ENCODE data around the gene EIF2B4. TPM values are rescaled to one million over a fixed set of nuclear protein-coding genes. Genes with fewer than 3 reads are reported as not detected.

The EIF2B4 gene
- total and polyA plus RNA-seq, 2 of the 8 experiments (the other 6 are each of a cell fraction or from before 2014, with no cell fraction given): 60.0 to 63.2 TPM

GRCh38 chr2:27377618-27378095, 7.5 kb upstream of the EIF2B4 start:
- Histone ChIP-seq H3K23me2 (ENCODE audit: low read depth, low read length) (peaks cover 7% of the 10 kb centered on the region), H3K9ac (replicated peaks in 1 of 4; ENCODE audit: extremely low read depth in 1 of 4, low read depth in 3 of 4, low read length in 3 of 4) (no peak overlapping the region; a peak in 1 of 7 replicates), H2BK12ac (ENCODE audit: low read depth, low read length) (no peak overlapping the region), H4K8ac (ENCODE audit: extremely low read depth, insufficient read depth, low read length) (peak overlapping the region; percentile 64; the same call in 1 of the 2 replicates), H2BK20ac (ENCODE audit: low read length) (no peak overlapping the region), H3K18ac (ENCODE audit: extremely low read depth, low read length) (no peak overlapping the region), H2AFZ (ENCODE audit: low read length) (no peak overlapping the region), H2BK120ac (replicated peaks; ENCODE audit: low read depth, low read length) (no peak overlapping the region), H3K56ac (replicated peaks; ENCODE audit: insufficient read length, low read depth, low read length) (no peak overlapping the region), H3K79me2 (ENCODE audit: control insufficient read depth in 1 of 2, insufficient read depth in 2 of 2, low read length in 2 of 2) (peaks cover 0 to 12% of the 10 kb centered on the region in 2 experiments; a peak in 2 of 4 replicates), H4K20me1 (replicated peaks in 1 of 2; ENCODE audit: control insufficient read depth in 1 of 2, insufficient read depth in 2 of 2, low read length in 2 of 2) (peaks cover 4 to 16% of the 10 kb centered on the region in 2 experiments), H3K36me3 (ENCODE audit: control insufficient read depth in 2 of 4, insufficient read depth in 4 of 4, low read length in 3 of 4) (peaks cover 38 to 65% (median 54%) of the 10 kb centered on the region in 4 experiments), H3K14ac (ENCODE audit: insufficient read length) (no peak overlapping the region), H3K23ac (ENCODE audit: insufficient read length) (no peak overlapping the region), H2BK5ac (ENCODE audit: low read depth, low read length) (no peak overlapping the region), H2AK5ac (ENCODE audit: low read depth, low read length) (no peak overlapping the region), H2BK15ac (ENCODE audit: low read length) (no peak overlapping the region), H3K4me2 (ENCODE audit: insufficient read depth in 1 of 2, low read depth in 2 of 2, low read length in 2 of 2) (no peak overlapping the region), H3K4me1 (replicated peaks in 1 of 4; ENCODE audit: control insufficient read depth in 3 of 4, insufficient read depth in 4 of 4, low read length in 3 of 4) (peaks cover 0 to 8% (median 2%) of the 10 kb centered on the region in 4 experiments; a peak in 5 of 7 replicates), H3K4ac (replicated peaks; ENCODE audit: insufficient read length, low read depth, low read length) (no peak overlapping the region), H4K5ac (ENCODE audit: insufficient read length, low read depth, low read length) (no peak overlapping the region), H3K79me1 (ENCODE audit: low read depth, low read length) (peaks cover 6% of the 10 kb centered on the region; the same call in 1 of the 2 replicates), H3K27me3 (replicated peaks in 1 of 4; ENCODE audit: control insufficient read depth in 3 of 4, extremely low read depth in 1 of 4, insufficient read depth in 3 of 4, low read length in 3 of 4) (no peaks in the 10 kb centered on the region), H4K91ac (replicated peaks; ENCODE audit: insufficient read length, low read length) (no peak overlapping the region), H3K4me3 (ENCODE audit: extremely low read depth in 1 of 4, insufficient read depth in 2 of 4, low read depth in 3 of 4, low read length in 4 of 4) (no peak overlapping the region), H3K27ac (ENCODE audit: low read depth, low read length) (no peak overlapping the region), H3K9me3 (ENCODE audit: insufficient read depth in 2 of 2, low read depth in 1 of 2, low read length in 1 of 2) (no peaks in the 10 kb centered on the region)
- ChIA-PET POLR2A (ENCODE audit: partially characterized antibody) (interaction anchor here (1.0 to 9.5 kb wide), 9 partner anchors 8 to 158 kb away, joined by 3 to 114 read pairs (median 9); partner anchors contain the start of genes EIF2B4, GTF3C2, MPV17 and PPM1G), CTCF (ENCODE audit: partially characterized antibody) (interaction anchor here (1.3 to 2.0 kb wide), 2 partner anchors 13 to 27 kb away, joined by 3 to 4 read pairs; no protein-coding TSS in a partner anchor)
- DNase-seq (ENCODE audit: low read depth in 1 of 2, low spot score in 2 of 2) (peak in 1 of 2 experiments; percentile 48), FAIRE-seq (no peak)
- 94% methylated on average over 18 of the region's 18 CpGs; no CpG with 5 or more reads in 1 of the 2 experiments for whole genome bisulfite sequencing, 2 experiments (ENCODE audit: extremely low coverage in 1 of 2, insufficient coverage in 1 of 2, insufficient read length in 1 of 2, insufficient replicate concordance in 2 of 2, low coverage in 1 of 2, low lambda C conversion rate in 2 of 2, missing lambda C conversion rate in 1 of 2)
- TF ChIP-seq GTF2F1 (IDR thresholded peaks at IDR 0.05; ENCODE audit: borderline replicate concordance, low read depth, low read length): no peak
- TF ChIP-seq CTBP2 (IDR thresholded peaks at IDR 0.05; ENCODE audit: borderline replicate concordance, insufficient read depth, insufficient read length, low read length): no peak
- TF ChIP-seq ATF3 (IDR thresholded peaks at IDR 0.05; ENCODE audit: insufficient read depth, low read depth, low read length): no peak
